MG63 (cell line): ENCODE measurements around the gene FAT4. TPM values are rescaled to one million over a fixed set of nuclear protein-coding genes. Genes with fewer than 3 reads are reported as not detected.

Experiments used
- DNase-seq: peaks from one replicate; pipeline ENCODE4 v3.0.0-alpha.2; 2020
- H3K27me3 ChIP-seq: fragments of 250-450 bp; sonication (Bioruptor Pico); 2 replicates; pipeline ENCODE4 v1.5.1; 2020; ENCODE audit warnings: mild to moderate bottlenecking, moderate library complexity
- H3K36me3 ChIP-seq: fragments of 250-450 bp; sonication (Bioruptor Pico); 2 replicates; pipeline ENCODE4 v1.5.1; 2020; ENCODE audit warnings: mild to moderate bottlenecking, moderate library complexity
- H3K4me3 ChIP-seq: fragments of 250-450 bp; sonication (Bioruptor Pico); 2 replicates; pipeline ENCODE4 v1.5.1; 2020; ENCODE audit warnings: mild to moderate bottlenecking, moderate library complexity
- H3K9me3 ChIP-seq: fragments of 250-450 bp; sonication (Bioruptor Pico); 2 replicates; pipeline ENCODE4 v1.5.1; 2020; ENCODE audit warnings: mild to moderate bottlenecking, moderate library complexity
- total RNA-seq: library from RNA; depleted of rRNA; stranded (reverse); fragments of >200 nt; shearing (Covaris generic); gene quantifications from 2 replicates; pipeline ENCODE4 v1.2.3, GENCODE V29; 2014; ENCODE audit warnings: low replicate concordance; rRNA removed

FAT4 gene
- total RNA-seq: 4.1 and 5.6 TPM in 2 replicates

DNA sequence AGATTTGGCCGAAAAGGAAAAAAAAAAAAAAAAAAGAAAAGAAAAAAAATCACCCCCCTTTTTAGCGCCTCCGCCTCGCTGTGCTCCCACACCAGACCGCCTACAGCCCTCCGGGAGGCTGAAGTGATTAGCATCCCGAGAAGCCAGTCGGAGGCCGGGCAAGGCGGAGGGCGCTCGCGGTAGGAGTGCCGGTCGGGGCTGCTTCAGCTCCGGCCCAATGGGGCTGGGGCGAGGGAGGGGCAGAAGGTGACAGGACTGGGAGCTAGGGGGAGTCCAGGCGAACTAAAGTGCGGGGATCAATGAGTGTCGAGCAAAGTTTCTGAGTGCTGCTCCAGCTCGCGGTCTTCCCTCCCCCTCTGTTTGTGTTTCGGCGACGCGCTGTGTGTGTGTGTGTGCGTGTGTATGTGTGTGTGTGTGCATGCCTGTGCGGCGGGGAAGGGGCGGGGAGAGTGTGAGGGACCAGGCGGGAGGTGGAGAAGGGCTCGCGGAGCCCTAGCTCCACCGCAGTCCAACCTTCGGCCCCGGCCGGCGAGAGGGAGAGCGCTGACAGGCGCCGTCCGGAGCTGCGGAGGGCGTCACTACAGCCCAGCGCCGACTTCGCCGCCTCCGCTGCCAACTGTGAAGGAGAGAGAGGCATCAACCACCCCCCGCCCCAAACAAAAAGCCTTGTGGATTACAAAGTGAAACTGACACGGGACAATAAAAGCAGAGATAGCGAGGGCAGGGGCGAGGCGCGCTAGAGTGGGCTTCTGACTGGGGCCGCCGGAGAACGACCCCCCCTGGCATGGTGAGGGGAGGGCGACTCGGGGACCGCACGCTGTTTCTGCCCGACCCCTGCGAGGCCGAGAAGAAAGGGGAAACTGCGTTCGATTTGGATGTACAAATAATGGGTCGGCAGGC lies at the start of gene FAT4:
TSS of gene FAT4 (plus strand) at position 280 of the 900 bp plus-strand sequence. CDS start 1,457 bp downstream, outside the sequence.
- peak; percentile 97 for DNase-seq
- H3K4me3 ChIP-seq: peak within 1 kb of the TSS; percentile 88
- peaks cover 22% of the 10 kb centered on the region for H3K36me3 ChIP-seq
- H3K27me3 ChIP-seq: no peaks in the 10 kb centered on the region; the same call in 1 of the 2 replicates
- H3K9me3 ChIP-seq: no peaks in the 10 kb centered on the region

- no peak for DNase-seq
- Histone ChIP-seq H3K27me3 (no peaks in the 10 kb centered on the region), H3K36me3 (no peaks in the 10 kb centered on the region), H3K9me3 (no peaks in the 10 kb centered on the region), H3K4me3 (no peak overlapping the region)
These were observed 48.9 kb upstream of the FAT4 start for GRCh38 chr4:125265846-125266245.

DNA sequence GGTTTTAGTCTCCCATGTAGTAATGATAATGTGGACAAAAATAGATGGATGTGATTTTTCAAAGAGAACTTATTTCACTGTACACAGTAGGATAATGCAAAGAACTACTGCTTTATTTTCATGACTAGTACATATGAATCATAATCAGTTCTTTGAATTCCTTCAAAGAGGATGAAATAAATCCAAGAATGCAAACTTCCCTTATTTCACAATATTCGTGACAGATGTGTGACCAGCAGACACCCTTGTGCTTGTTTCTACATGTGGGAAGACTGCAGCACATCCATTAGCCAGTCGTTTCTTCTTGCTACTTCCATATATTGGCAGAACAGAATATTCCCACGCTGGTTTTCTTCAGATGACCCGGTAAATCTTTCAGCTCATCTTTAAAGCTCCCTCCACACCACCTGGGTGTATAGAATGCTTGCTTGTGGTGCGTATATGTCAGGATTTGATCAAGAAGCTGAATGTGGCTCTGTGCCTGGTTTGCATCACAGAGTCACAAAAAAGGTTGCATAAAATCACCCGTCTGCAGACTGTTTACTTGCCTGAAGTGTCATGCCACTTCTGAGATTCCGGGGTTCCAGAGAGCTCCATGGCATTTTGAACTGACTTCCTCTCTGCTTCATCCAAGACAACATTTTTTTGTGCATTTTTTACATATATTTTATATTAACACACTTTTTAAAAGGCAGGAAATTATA lies 47.7 kb upstream of the FAT4 start:
- Histone ChIP-seq H3K27me3 (no peaks in the 10 kb centered on the region), H3K36me3 (no peaks in the 10 kb centered on the region), H3K4me3 (no peak overlapping the region), H3K9me3 (no peaks in the 10 kb centered on the region)
- no peak for DNase-seq

GRCh38 chr4:125267630-125268029 lies 47.1 kb upstream of the FAT4 start:
- Histone ChIP-seq H3K9me3 (no peaks in the 10 kb centered on the region), H3K4me3 (no peak overlapping the region), H3K27me3 (no peaks in the 10 kb centered on the region), H3K36me3 (no peaks in the 10 kb centered on the region)
- no peak for DNase-seq

DNA sequence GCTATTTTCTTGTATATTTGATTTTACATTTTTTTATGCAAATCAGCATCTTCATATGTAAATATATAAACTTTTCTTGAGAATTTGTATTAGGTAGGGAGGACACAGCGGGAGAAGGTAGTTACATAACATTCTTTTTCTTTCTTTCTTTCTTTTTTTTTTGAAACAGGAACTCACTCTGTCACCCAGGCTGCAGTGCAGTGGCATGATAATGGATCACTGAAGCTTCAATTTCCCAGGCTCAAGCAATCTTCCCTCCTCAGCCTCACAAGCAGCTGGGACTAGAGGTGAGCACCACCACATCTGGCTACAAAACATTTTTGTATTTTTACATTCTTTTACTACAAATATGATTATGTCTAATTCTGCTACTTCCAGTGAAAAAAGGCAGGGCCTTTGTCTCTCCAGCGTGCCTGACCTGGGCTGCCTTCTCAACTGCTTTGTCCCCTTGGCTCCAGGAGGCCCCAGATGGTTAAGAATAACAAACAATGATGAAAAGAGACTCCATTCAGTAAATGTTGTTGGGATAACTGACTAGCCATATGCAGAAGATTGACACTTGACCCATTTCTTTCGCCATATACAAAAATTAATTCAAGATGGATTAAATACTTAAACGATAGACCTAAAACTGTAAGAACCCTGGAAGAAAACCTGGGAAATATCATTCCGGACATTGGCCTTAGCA lies 46.5 kb upstream of the FAT4 start:
- Histone ChIP-seq H3K4me3 (no peak overlapping the region), H3K27me3 (no peaks in the 10 kb centered on the region), H3K9me3 (no peaks in the 10 kb centered on the region), H3K36me3 (no peaks in the 10 kb centered on the region)
- no peak for DNase-seq

- H3K36me3 ChIP-seq: no peaks in the 10 kb centered on the region
- no peaks in the 10 kb centered on the region for H3K9me3 ChIP-seq
- no peak for DNase-seq
- no peaks in the 10 kb centered on the region for H3K27me3 ChIP-seq
- H3K4me3 ChIP-seq: no peak overlapping the region
These were observed 37.9 kb upstream of the FAT4 start for GRCh38 chr4:125276811-125277210.

GRCh38 chr4:125277790-125278189 lies 37.0 kb upstream of the FAT4 start:
- Histone ChIP-seq H3K4me3 (no peak overlapping the region), H3K36me3 (no peaks in the 10 kb centered on the region), H3K27me3 (no peaks in the 10 kb centered on the region), H3K9me3 (no peaks in the 10 kb centered on the region)
- no peak for DNase-seq

GRCh38 chr4:125280892-125281403 lies 33.8 kb upstream of the FAT4 start:
- Histone ChIP-seq H3K27me3 (no peaks in the 10 kb centered on the region), H3K36me3 (no peaks in the 10 kb centered on the region), H3K4me3 (no peak overlapping the region), H3K9me3 (no peaks in the 10 kb centered on the region)
- no peak for DNase-seq

GRCh38 chr4:125283707-125284279 lies 31.0 kb upstream of the FAT4 start:
- Histone ChIP-seq H3K27me3 (no peaks in the 10 kb centered on the region), H3K4me3 (no peak overlapping the region), H3K36me3 (no peaks in the 10 kb centered on the region), H3K9me3 (no peaks in the 10 kb centered on the region)
- no peak for DNase-seq

GRCh38 chr4:125297116-125297515 lies 17.6 kb upstream of the FAT4 start:
- no peaks in the 10 kb centered on the region for H3K27me3 ChIP-seq
- no peak overlapping the region for H3K4me3 ChIP-seq
- H3K36me3 ChIP-seq: no peaks in the 10 kb centered on the region
- no peak for DNase-seq
- H3K9me3 ChIP-seq: no peaks in the 10 kb centered on the region

DNA sequence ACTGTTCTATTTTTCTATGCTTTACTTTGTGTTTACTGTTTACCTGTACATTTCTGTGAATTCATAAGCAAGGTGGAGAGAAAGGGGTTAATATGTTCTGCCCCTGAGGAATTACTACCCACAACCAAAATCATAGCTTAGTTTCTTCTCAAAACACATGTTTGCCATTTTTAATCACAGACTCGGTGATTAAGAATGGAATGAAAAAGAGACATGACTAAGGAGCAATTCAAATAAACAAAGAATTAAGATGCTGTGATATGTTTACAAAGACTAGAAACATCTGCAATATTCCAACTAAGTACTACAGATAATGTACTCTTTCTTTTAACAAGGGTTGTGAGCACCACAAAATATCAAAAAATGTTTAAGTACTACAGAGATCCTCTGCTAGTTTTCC lies 11.7 kb upstream of the FAT4 start:
- no peak for DNase-seq
- H3K9me3 ChIP-seq: no peaks in the 10 kb centered on the region
- no peaks in the 10 kb centered on the region for H3K36me3 ChIP-seq
- H3K4me3 ChIP-seq: no peak overlapping the region
- H3K27me3 ChIP-seq: no peaks in the 10 kb centered on the region

DNA sequence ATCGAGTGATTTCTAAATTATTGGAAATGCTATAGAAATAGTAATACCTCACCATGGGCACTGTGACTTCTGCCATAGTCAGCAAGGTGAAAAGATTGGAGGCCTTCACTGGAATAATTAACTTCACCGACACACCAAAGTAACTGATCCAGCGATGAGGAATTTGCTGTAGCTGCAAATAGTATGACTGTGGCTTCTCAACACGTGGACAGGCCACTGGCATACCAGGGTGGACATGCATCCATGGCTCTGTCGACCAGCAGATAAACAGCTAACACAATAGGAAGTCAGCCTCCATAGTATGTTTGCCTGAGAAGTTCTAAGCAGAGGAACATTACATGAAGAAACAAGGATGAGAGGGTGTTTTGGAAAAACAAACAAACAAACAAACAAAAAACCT lies 10.9 kb upstream of the FAT4 start:
- DNase-seq: no peak
- Histone ChIP-seq H3K4me3 (no peak overlapping the region), H3K36me3 (no peaks in the 10 kb centered on the region), H3K27me3 (no peaks in the 10 kb centered on the region), H3K9me3 (no peaks in the 10 kb centered on the region)

DNA sequence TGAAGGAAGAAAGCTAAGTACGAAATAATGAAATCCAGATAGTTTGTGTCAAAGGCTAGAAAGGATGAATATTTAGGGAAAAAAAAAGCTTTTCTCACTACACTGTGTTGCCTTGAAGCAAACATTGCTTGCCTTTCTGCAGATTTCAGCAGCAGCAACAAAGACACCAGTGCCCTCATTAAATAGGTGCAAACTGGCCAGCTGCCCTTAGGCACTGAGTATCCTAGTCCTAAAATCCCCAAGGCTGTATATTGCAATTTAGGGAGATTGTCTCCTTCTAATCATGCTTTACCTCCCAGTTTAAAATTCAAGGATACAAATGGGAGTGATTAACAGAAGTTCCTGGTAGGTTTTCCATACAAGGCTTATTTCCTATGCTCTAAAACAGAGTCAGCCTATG lies 8.6 kb upstream of the FAT4 start:
- no peak for DNase-seq
- no peak overlapping the region for H3K4me3 ChIP-seq
- no peaks in the 10 kb centered on the region for H3K9me3 ChIP-seq
- H3K27me3 ChIP-seq: no peaks in the 10 kb centered on the region; the same call in 1 of the 2 replicates
- H3K36me3 ChIP-seq: no peaks in the 10 kb centered on the region

DNA sequence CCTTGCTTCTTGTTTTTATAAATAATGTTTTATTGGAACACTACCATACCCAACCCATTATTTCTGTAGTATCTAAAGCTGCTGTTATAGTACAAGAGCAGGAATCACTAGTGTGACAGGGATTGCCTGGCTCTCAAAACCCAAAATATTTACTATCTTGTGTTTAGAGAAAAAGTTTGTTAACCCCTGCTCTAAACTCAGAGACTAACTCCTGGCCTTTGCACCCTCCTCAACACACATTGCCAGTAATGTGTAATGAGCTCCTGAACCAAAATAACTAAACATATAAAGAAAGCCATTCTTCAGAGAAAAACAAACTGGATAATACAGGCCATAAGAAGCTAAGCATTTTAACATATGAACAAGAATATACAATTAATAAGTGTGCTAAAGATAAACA lies 8.2 kb upstream of the FAT4 start:
- Histone ChIP-seq H3K9me3 (no peaks in the 10 kb centered on the region), H3K4me3 (no peak overlapping the region), H3K36me3 (no peaks in the 10 kb centered on the region), H3K27me3 (no peaks in the 10 kb centered on the region; the same call in 1 of the 2 replicates)
- no peak for DNase-seq

GRCh38 chr4:125311503-125311902 lies 3.3 kb upstream of the FAT4 start:
- H3K36me3 ChIP-seq: no peaks in the 10 kb centered on the region
- H3K9me3 ChIP-seq: no peaks in the 10 kb centered on the region
- no peak overlapping the region for H3K4me3 ChIP-seq
- no peak for DNase-seq
- no peaks in the 10 kb centered on the region; the same call in 1 of the 2 replicates for H3K27me3 ChIP-seq

GRCh38 chr4:125313497-125313896 lies 1.3 kb upstream of the FAT4 start:
- no peaks in the 10 kb centered on the region for H3K9me3 ChIP-seq
- no peaks in the 10 kb centered on the region; the same call in 1 of the 2 replicates for H3K27me3 ChIP-seq
- peak; percentile 31 for DNase-seq
- peaks cover 15% of the 10 kb centered on the region for H3K36me3 ChIP-seq
- H3K4me3 ChIP-seq: no peak overlapping the region
